Right ventricle myocardium inferior (tissue), 1 donor: ENCODE measurements around the gene MIER2. TPM values are rescaled to one million over a fixed set of nuclear protein-coding genes. Genes with fewer than 3 reads are reported as not detected.
"Not testable (repeated sequence)": the region's sequence is repeated elsewhere in the genome, so short reads cannot be mapped to it uniquely, and the experiment has no call there.

ENCODE experiments used
- ATAC-seq: fragments of 200-7000 bp; cut with Tn5 transposase; one replicate; pipeline ENCODE4 v1.9.1; 2020; ENCODE audit warnings: mild to moderate bottlenecking, moderate library complexity
- DNase-seq: peaks from one replicate; pipeline ENCODE4 v3.0.0; 2021; ENCODE audit errors: missing footprints
- intact Hi-C: fragments of 100-400 bp; cut with DNase I; formaldehyde crosslinking; loops from one replicate; pipeline ENCODE4 v1.11.0; 2022
- long read RNA-seq: library from polyadenylated mRNA; unstranded; transcript quantifications from one replicate; pipeline ENCODE4 v2.0.0, GENCODE V29; 2021
- total RNA-seq: library from RNA; stranded (reverse); fragmentation: NEBNext Ultra II Directional; extraction: Animal tissue kit (Norgen Biotek cat#: 25700); gene quantifications from one replicate; pipeline ENCODE4 v1.2.1, GENCODE V29; 2021
- donor health status: DM: no; HTN: yes; CAD: no; lungs with severe emphysema.

Gene MIER2, protein sequence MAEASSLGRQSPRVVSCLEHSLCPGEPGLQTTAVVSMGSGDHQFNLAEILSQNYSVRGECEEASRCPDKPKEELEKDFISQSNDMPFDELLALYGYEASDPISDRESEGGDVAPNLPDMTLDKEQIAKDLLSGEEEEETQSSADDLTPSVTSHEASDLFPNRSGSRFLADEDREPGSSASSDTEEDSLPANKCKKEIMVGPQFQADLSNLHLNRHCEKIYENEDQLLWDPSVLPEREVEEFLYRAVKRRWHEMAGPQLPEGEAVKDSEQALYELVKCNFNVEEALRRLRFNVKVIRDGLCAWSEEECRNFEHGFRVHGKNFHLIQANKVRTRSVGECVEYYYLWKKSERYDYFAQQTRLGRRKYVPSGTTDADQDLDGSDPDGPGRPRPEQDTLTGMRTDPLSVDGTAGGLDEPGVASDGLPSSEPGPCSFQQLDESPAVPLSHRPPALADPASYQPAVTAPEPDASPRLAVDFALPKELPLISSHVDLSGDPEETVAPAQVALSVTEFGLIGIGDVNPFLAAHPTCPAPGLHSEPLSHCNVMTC
- total RNA-seq = 16.3 TPM
- long read RNA-seq, full-length matches to known transcripts = 17 of 27 reads
- long read RNA-seq, partial matches to known transcripts = 6 of 27 reads
- long read RNA-seq, other reads (novel, unspliced or antisense) = 4 of 27 reads

DNA sequence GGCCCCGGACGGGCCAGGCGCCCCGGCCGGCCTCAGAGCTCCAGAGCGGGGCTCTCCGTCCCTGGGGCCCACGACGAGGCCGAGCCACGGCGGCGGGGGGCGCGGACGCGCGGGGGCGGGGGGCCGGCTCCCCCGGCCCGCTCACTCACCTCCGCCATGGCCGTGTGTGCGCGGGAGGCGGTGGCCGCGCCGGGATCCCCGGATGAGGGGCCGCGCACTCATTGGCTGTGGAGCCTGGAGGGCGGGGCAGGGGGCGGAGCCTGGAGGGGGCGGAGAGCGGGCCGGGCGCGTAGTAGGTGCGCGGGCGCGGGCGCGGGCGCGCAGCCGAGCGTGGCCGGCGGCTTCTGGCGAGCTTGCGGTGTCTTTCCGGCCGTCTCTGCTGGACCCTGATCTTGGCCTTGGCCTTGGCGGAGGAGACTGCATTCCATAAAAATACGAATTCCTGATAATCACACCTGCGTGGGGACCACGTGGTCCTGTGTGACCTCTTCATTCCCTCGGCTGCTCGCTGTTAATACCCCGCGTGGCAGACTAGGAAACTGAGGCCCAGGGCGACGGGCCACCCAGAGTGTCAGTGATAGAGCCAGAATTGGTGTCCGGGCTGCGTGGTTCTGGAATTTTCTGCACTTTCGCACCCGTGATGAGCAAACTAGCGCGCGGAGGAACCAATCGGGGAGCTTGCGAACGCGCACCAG, at the start of gene MIER2:
TSS of gene MIER2 (minus strand) at position 172 of the 695 bp plus-strand sequence. CDS start at position 158, 14 bp downstream.
- ATAC-seq (peak; percentile 97), DNase-seq (peak; percentile 88)
- intact Hi-C loops = no loop called here

DNA sequence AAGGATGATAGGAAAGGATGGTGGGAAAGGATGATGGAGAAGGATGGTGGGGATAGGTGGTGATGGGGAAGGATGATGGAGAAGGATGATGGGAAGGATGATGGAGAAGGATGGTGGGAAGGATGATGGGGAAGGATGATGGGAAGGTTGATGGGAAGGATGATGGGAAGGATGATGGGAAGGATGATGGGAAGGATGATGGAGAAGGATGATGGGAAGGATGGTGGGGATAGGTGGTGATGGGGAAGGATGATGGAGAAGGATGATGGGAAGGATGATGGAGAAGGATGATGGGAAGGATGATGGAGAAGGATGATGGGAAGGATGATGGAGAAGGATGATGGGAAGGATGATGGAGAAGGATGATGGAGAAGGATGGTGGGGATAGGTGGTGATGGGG, 49.0 kb upstream of the MIER2 start:
- intact Hi-C loops, ATAC-seq, DNase-seq: not testable (repeated sequence)

DNA sequence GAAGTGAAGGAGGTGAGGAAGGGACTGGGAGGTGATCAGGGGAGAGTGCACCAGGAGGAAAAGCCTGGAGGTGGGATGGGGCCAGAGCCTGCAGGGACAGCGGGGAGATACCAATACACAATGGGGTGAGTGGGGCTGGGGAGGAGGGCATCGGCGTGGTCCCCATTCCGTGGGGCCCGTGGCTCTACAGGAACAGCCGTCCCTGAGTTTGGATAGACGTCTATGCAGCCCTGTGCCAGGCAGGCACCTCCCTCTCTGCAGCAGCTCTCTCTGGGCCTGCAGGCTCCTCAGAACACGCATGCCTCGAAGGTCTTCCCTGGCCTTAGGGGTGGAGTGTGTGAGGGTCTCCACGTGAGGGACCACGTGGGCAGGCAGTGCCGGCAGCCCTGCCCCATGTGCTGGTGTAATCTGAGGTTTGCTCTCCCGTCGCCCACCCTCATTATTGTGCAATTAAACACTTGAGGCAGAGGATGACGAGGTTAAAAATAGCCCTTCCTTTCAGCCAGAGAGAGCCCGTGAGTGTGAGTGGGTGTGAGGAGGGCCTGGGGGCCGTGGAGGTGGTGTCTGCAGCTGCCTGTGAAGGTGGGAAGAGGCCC, 47.9 kb upstream of the MIER2 start:
- ATAC-seq (no peak), DNase-seq (peak; percentile 0)
- intact Hi-C loops = no loop called here

DNA sequence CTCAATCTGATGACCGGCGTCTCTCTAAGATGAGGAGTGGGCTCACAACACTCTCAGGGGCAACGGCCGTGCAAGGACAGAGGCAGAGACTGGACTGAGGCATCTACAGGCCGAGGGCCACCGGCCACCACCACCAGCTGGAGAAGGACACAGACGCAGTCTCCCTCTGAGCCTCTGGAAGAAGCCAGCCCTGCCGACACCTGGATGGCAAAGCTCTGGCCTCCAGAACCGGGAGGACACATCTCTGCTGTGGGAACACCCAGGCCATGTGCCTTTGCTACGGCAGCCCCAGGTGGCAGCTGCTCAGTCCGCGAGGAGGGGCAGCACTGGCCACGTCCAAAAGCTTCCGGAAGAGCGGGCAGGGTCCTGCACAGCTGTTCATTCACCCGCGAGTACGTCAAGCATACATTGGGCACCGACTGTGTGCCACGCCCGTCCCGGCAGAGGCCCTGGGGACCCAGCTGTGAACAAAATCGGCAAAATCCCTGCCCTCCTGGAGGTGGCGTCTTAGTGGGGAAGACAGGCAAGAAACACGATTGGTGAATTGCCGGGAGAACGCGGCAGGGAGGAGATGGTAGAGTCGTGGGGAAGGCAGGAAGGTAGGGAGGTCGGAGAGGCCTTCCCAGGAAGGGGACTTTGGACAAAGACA, 47.3 kb upstream of the MIER2 start:
- intact Hi-C loops = no loop called here
- DNase-seq (peak; percentile 48), ATAC-seq (no peak)

DNA sequence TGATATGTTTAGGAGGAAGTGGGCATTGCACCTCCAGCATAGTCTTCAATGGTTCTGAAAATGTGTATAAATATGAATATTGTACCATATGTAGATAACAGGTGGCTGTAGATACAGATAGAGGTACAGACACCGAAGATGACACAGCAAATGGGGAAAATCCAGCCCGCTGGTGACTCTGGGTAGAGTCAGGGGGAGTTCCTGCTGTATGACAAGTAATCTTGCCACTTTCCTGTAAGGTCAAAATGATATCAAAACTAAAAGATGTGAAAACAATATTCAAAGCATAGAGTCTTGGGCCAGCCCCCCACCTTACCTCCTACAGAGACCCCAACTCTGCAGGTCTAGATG, 46.6 kb upstream of the MIER2 start:
- DNase-seq (no peak), ATAC-seq (no peak)
- intact Hi-C loops = no loop called here

DNA sequence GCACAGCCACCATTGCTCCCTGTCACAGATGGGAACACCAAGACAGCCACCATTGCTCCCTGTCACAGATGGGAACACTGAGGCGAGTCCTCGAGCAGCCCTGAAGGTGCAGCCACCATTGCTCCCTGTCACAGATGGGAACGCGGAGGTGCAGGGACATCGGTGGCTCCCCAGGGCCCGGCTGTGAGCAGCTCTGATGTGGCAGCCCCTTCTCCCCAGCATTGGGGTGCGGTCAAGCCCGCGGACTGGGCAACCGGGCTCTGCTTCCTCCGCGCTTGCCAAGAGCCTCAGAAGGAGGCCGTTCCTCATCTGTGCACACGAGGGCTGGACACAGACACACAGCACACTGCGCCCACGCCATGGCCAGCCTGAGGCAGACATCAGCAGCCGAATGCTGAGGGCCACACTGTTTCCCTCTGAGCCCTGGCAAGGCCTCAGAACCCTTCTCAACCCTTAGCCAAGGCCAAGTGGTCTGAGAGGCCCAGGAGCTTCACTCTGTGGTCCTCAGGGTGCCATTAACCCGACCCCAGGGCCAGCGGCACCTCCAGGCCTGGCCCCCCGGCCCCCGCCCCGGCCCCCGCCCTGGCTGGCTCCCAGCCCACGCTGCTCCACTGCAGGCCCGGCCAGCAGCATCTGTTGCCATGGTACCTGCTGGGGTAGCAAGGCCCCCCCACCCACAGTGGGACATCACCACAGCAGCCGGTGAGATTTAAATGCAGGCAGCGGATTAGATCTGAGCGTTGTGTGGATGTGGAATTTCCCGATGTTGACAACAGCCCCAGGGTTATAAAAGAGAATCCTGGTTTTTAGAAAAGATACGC, 46.0 kb upstream of the MIER2 start:
- no peak for ATAC-seq
- peak; percentile 45 for DNase-seq
- intact Hi-C loops = no loop called here

DNA sequence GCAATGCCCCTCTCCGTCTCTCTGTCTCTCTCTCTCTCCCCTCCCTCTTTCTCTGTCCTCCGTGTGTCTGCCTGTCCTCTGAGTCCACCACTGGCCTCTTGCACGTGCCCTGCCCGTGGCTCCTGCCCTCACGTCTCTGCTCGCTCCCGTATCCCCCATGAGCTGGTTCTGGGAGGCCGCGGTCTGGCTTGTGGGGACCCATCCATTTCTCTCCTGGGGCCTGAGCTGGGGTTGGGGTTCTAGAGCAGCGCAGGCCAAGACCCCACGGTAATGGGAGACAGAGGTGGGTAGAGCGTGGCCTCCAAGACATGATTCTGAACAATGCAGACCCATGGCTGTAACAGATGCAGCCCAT, 45.3 kb upstream of the MIER2 start:
- ATAC-seq (no peak), DNase-seq (peak; percentile 46)
- intact Hi-C loops = no loop called here

DNA sequence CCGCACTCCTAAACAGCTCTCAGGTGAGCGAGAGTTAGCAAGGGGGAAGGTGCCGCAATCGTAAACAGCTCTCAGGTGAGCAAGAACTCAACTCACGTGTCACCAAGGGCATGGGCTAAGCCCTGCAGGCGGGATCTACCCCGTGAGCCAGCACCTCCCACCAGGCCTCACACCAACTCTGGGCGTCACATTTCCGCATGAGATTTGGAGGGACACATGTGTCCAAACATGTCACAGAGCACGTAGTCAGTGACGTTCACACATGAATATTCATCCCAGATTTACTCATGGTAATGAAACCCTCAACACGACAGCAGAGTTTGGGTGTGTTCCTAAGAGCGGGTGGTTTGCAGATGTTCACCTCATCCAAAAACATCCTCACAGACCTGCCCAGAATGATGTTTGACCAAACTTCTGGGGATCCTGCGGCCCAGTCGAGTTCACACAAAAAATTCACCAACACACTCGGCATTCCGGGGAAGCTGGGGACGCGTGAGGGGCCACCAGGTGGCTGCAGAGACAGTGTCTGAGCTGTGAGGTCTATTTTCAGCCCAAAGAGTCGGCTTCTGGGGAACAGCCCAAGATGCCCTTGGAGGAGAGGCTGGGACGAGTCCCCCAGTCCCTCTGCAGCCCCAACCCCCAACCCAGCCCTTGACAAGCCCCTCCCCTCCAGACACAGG, 44.8 kb upstream of the MIER2 start:
- intact Hi-C loops = no loop called here
- DNase-seq (peak; percentile 22), ATAC-seq (no peak)

DNA sequence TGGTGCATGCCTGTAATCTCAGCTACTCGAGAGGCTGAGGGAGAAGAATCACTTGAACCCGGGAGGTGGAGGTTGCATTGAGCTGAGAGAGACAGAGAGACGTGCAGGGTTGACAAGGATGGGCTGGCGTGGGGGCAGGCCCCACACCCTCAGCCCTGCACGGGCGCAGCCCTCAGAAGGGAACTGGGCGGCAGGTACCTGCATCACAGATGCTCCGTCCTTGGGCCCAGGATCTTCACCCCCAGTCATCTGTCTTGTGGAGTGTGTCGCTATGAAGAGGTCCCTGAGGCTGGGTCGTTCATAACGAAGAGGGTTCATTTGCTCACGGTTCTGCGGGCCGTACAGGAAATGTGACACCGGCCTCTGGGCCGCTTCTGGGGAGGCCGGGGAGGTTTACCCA, 44.1 kb upstream of the MIER2 start:
- intact Hi-C loops = no loop called here
- DNase-seq = peak; percentile 14
- no peak for ATAC-seq

DNA sequence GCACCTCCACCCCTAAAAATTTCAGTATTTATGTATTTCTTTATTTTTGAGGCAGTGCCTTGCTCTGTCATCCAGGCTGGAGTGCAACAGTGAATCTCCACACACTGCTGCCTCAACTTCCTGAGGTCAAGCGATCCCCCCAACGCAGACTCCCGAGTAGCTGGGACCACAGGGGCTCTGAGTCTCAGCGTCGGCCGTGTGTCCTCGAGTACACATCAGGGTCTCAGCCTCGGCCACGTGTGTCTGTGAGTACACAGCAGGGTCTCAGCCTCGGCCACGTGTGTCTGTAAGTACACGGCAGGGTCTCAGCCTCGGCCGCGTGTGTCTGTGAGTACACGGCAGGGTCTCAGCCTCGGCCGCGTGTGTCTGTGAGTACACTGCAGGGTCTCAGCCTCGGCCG, 43.2 kb upstream of the MIER2 start:
- intact Hi-C loops = no loop called here
- ATAC-seq = no peak
- no peak for DNase-seq

DNA sequence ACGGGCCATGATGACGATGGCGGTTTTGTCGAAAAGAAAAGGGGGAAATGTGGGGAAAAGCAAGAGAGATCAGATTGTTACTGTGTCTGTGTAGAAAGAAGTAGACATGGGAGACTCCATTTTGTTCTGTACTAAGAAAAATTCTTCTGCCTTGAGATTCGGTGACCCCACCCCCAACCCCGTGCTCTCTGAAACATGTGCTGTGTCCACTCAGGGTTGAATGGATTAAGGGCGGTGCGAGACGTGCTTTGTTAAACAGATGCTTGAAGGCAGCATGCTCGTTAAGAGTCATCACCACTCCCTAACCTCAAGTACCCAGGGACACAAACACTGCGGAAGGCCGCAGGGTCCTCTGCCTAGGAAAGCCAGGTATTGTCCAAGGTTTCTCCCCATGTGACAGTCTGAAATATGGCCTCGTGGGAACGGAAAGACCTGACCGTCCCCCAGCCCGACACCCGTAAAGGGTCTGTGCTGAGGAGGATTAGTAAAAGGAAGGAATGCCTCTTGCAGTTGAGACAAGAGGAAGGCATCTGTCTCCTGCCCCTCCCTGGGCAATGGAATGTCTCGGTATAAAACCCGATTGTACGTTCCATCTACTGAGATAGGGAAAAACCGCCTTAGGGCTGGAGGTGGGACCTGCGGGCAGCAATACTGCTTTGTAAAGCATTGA, 42.2 kb upstream of the MIER2 start:
- intact Hi-C loops, ATAC-seq, DNase-seq: not testable (repeated sequence)

DNA sequence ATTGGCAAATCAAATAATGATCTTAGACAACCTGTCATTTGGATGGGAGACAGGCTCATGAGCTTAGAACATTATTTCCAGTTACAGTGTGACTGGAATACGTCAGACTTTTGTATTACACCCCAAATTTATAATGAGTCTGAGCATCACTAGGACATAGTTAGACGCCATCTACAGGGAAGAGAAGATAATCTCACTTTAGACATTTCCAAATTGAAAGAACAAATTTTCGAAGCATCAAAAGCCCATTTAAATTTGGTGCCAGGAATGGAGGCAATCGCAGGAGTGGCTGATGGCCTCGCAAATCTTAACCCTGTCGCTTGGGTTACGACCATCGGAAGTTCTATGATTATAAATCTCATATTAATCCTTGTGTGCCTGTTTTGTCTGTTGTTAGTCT, 41.6 kb upstream of the MIER2 start:
- intact Hi-C loops = not testable (repeated sequence)

DNA sequence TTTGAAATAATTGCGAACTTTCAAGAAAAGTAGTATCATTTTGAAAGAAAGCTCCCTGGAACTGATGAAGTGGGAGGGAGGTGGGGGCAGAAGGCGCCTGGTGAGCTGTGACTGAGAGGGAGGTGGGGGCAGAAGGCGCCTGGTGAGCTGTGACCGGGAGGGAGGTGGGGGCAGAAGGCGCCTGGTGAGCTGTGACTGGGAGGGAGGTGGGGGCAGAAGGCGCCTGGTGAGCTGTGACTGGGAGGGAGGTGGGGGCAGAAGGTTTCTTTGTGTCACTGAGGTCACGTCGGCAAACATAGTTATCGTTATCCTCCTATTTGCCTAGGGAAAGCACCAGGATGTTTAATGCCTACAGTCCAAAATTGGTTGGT, 40.2 kb upstream of the MIER2 start:
- no peak for ATAC-seq
- intact Hi-C loops = loop anchor here (2.0 kb wide), 1 partner anchor 96 kb away; no protein-coding TSS in a partner anchor
- no peak for DNase-seq

More for the DNA sequence above, 41.6 kb upstream of the MIER2 start:
- not testable (repeated sequence) for DNase-seq, ATAC-seq

DNA sequence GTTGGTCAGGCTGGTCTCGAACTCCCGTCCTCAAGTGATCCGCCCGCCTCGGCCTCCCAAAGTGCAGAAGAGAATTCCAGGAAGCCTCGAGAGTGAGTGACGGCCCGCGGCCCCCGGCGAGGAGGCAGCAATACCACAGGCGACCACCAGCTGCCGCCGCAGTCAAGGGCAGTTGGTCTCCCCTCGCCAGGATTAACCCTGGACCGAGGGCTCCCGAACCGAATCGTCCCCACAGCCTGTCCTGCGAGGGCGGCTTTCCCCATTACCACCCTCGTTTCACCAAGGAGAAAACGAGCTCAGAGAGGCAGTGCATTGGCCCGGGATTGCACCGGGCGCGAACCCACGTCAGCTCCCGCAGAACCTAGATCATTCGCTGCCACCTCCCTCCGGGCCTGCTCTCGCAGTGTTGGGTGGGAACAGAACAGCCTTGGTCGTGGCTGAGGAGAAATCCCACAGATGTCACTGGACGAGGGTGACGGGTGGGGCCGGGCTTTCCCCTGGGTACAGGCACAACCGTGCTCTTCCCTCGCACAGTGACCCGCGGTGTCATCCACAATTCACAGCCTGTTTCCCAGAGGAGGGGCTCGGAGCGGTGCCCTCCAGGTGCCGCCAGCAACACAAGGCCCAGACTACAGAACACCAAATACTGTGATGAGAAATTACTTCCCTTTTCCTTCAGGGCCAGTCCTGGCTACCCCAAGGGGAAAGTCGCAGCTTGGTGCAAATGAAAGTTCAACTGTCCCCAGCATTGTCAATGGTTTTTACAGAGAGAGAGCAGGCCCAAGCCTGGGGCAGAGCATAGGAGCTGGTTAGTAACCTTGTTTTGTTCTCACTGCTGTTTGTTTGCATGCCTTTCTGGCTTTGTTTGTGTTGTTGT, 39.6 kb upstream of the MIER2 start:
- peak; percentile 52 for ATAC-seq
- DNase-seq = no peak
- intact Hi-C loops = loop anchor here (2.0 kb wide), 1 partner anchor 97 kb away; no protein-coding TSS in a partner anchor

DNA sequence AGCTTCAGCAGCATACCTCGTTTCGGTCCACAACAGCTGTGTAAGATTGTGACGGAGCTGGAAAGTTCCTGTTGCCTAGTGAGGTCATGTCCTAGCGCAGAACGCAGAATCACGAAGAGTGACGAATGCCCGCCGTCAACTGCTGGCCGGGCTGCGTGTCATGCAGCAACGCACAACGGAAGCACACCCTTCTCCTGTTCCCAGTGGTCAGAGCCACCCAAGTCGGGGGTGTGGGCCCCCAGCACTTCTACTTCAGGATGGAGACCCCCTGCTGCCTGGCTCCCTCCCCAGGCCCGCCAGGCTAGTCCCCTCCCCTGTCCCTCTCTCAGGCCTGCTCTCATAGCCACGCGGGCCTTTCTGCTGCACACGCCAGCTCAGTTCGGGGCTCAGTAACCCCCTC, 38.4 kb upstream of the MIER2 start:
- DNase-seq = no peak
- intact Hi-C loops = no loop called here
- no peak for ATAC-seq

DNA sequence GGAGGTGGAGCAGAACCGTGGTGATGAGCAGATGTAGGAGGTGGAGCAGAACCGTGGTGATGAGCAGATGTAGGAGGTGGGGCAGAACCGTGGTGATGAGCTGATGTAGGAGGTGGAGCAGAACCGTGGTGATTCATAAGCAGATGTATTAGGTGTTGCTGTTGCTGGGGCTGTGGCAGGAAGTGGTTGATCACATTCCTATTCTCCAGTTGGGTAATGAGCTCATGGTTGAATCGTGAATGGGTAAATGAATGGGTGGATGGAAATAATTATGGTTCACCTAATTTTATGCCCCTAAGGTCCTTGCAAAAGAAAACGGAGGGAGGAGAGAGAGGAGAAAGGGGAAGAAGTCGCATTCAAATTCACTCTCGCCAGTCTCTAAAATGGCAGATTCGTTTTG, 38.0 kb upstream of the MIER2 start:
- intact Hi-C loops, DNase-seq, ATAC-seq: not testable (repeated sequence)
